HepG2 (cell line): ENCODE data around the gene TFDP2. TPM values are rescaled to one million over a fixed set of nuclear protein-coding genes. Genes with fewer than 3 reads are reported as not detected.

ENCODE experiments used
- ATAC-seq: fragments of 200-7000 bp; cut with Tn5 transposase; 3 replicates; pipeline ENCODE4 v1.9.1; 2020; ENCODE audit warnings: mild to moderate bottlenecking, moderate library complexity
- BruUV-seq: library from RNA; stranded (reverse); fragments of 400-500 nt; replicated peaks from 2 replicates; lab custom pipeline; 2021; lab: Mats Ljungman, UMichigan
- CTCF ChIA-PET: fragments of 300-600 bp; formaldehyde crosslinking; extraction: SDS; loops from one replicate; lab custom pipeline; 2021; ENCODE audit warnings: low total read pairs, inconsistent platforms, low intra/inter-chr PET ratio; lab: Yijun Ruan, JAX
- POLR2A ChIA-PET: fragments of 350-600 bp; sonication (Branson Sonifier 250); formaldehyde crosslinking; loops from one replicate; lab custom pipeline; 2020; ENCODE audit warnings: antibody characterized with exemption, inconsistent platforms; lab: Yijun Ruan, JAX
- DNase-seq: peaks from one replicate; pipeline ENCODE4 v3.0.0-alpha.2; 2015; ENCODE audit warnings: low spot score
- FAIRE-seq: peaks from 3 replicates; lab custom pipeline; 2011; peaks lifted over from hg19 to GRCh38; lab: Jason Lieb, UNC
- H2AFZ ChIP-seq: one replicate; pipeline ENCODE4 v1.6.1; 2011; ENCODE audit warnings: low read length, inconsistent platforms
- H3K27ac ChIP-seq: fragments of 300-600 bp; 3 replicates; pipeline ENCODE4 v1.8.0; 2011; ENCODE audit warnings: mixed run types, mild to moderate bottlenecking, mixed read lengths, low read length, inconsistent platforms; ENCODE audit not compliant: insufficient read depth; ENCODE audit errors: extremely low read length
- H3K27me3 ChIP-seq, 2 experiments: fragments of 200-600 bp in 1 of 2; 2 replicates in 1 of 2; 3 replicates in 1 of 2; pipeline versions ENCODE4 v1.6.0 to v1.8.0; 2011; ENCODE audit warnings: low read length in 2 of 2, mild to moderate bottlenecking in 2 of 2, moderate library complexity in 2 of 2, inconsistent platforms in 1 of 2; ENCODE audit not compliant: insufficient read depth in 2 of 2, control insufficient read depth in 1 of 2
- H3K36me3 ChIP-seq, 2 experiments: fragments of 200-600 bp in 1 of 2; replicated peaks in 1 of 2; 2 replicates in 1 of 2; 3 replicates in 1 of 2; pipeline versions ENCODE4 v1.5.1 to v1.8.0; 2011; ENCODE audit warnings: low read length in 2 of 2, inconsistent platforms in 1 of 2; ENCODE audit not compliant: insufficient read depth in 2 of 2, control insufficient read depth in 1 of 2
- H3K4me1 ChIP-seq: 2 replicates; pipeline ENCODE4 v1.5.1; 2012; ENCODE audit warnings: low read length, inconsistent platforms; ENCODE audit not compliant: insufficient read depth
- H3K4me2 ChIP-seq: 2 replicates; pipeline ENCODE4 v1.6.0; 2011; ENCODE audit warnings: low read depth, low read length, inconsistent platforms
- H3K4me3 ChIP-seq, 3 experiments: fragments of 200-600 bp in 1 of 3; sonication (generic), shearing (Covaris generic) in 1 of 3; replicated peaks in 1 of 3; 2 replicates each; pipeline ENCODE4 v1.5.1; 2011 to 2016; ENCODE audit warnings: low read length in 3 of 3, inconsistent platforms in 2 of 3, low read depth in 2 of 3, mild to moderate bottlenecking in 2 of 3, control low read depth in 1 of 3, mixed read lengths in 1 of 3; ENCODE audit not compliant: insufficient read depth in 1 of 3
- H3K79me2 ChIP-seq: one replicate; pipeline ENCODE4 v1.6.1; 2011; ENCODE audit warnings: low read length, inconsistent platforms; ENCODE audit not compliant: insufficient read depth
- H3K9ac ChIP-seq: 2 replicates; pipeline ENCODE4 v1.6.0; 2011; ENCODE audit warnings: mild to moderate bottlenecking, low read depth, low read length, inconsistent platforms; ENCODE audit not compliant: insufficient read depth
- H3K9me3 ChIP-seq: 2 replicates; pipeline ENCODE4 v1.5.1; 2012; ENCODE audit warnings: mild to moderate bottlenecking, low read length
- H4K20me1 ChIP-seq: 2 replicates; pipeline ENCODE4 v1.6.0; 2011; ENCODE audit warnings: inconsistent platforms, mild to moderate bottlenecking, low read length, moderate library complexity; ENCODE audit not compliant: insufficient read depth
- FOXC1 ChIP-seq: sonication (generic); formaldehyde crosslinking; IDR thresholded peaks from 2 replicates; pipeline ENCODE4 v1.8.0; 2022; ENCODE audit warnings: mild to moderate bottlenecking, missing genetic modification reagents, borderline replicate concordance
- MIER3 ChIP-seq: IDR thresholded peaks from 2 replicates; pipeline ENCODE4 v1.6.1; 2016; ENCODE audit warnings: missing compliant biosample characterization, borderline replicate concordance
- PHF20 ChIP-seq: sonication (generic); formaldehyde crosslinking; IDR thresholded peaks from 2 replicates; pipeline ENCODE4 v1.5.0; 2020; ENCODE audit warnings: mild to moderate bottlenecking, missing genetic modification reagents
- RFX3 ChIP-seq: IDR thresholded peaks from 2 replicates; pipeline ENCODE4 v1.6.1; 2016; ENCODE audit warnings: missing biosample characterization, missing genetic modification reagents
- SOX6 ChIP-seq, 2 experiments: fragments of 450-650 bp in 1 of 2; sonication (generic) in 1 of 2; formaldehyde crosslinking in 1 of 2; IDR thresholded peaks; 2 replicates each; pipeline versions ENCODE4 v1.4.0 to v1.6.1; 2017 to 2020; ENCODE audit warnings: antibody characterized with exemption in 1 of 2, mild to moderate bottlenecking in 1 of 2, missing genetic modification reagents in 1 of 2
- SP5 ChIP-seq: IDR thresholded peaks from 2 replicates; pipeline ENCODE4 v1.6.1; 2016; ENCODE audit warnings: low read depth, borderline replicate concordance
- SSRP1 ChIP-seq: IDR thresholded peaks from 2 replicates; pipeline ENCODE4 v1.6.1; 2016; ENCODE audit warnings: control low read depth
- YY1 ChIP-seq: IDR thresholded peaks from 2 replicates; pipeline ENCODE4 v1.6.1; 2011; ENCODE audit warnings: low read length, low read depth, moderate library complexity, mild to moderate bottlenecking; ENCODE audit not compliant: insufficient read depth, insufficient replicate concordance
- ZMYM2 ChIP-seq: sonication (generic); formaldehyde crosslinking; IDR thresholded peaks from 2 replicates; pipeline ENCODE4 v1.8.0; 2022; ENCODE audit warnings: mild to moderate bottlenecking, missing genetic modification reagents
- ZNF234 ChIP-seq: sonication (generic); formaldehyde crosslinking; conservative IDR thresholded peaks from 2 replicates; pipeline ENCODE4 v1.5.1; 2020; ENCODE audit warnings: mild to moderate bottlenecking, missing genetic modification reagents
- ZNF558 ChIP-seq: sonication (generic); formaldehyde crosslinking; IDR thresholded peaks from 2 replicates; pipeline ENCODE4 v1.9.0; 2022; ENCODE audit warnings: mild to moderate bottlenecking, missing genetic modification reagents, borderline replicate concordance
- ZNF720 ChIP-seq: sonication (generic); formaldehyde crosslinking; IDR thresholded peaks from 2 replicates; pipeline ENCODE4 v1.4.0; 2020; ENCODE audit warnings: missing genetic modification reagents
- ZNF737 ChIP-seq: sonication (generic); formaldehyde crosslinking; IDR thresholded peaks from 2 replicates; pipeline ENCODE4 v1.5.0; 2020; ENCODE audit warnings: missing genetic modification reagents, mild to moderate bottlenecking, borderline replicate concordance
- ZNF776 ChIP-seq: sonication (generic); formaldehyde crosslinking; IDR thresholded peaks from 2 replicates; pipeline ENCODE4 v1.4.0; 2020; ENCODE audit warnings: mild to moderate bottlenecking, missing genetic modification reagents
- WGBS: methylation state at CpG from one replicate; pipeline ENCODE4 v1.1.6; 2017; ENCODE audit warnings: low lambda C conversion rate; 5-methylcytosine and 5-hydroxymethylcytosine counted together
- in situ Hi-C: cut with HindIII; loops from 2 replicates; pipeline ENCODE4 v1.10.0; 2017; ENCODE audit warnings: low pct_unique_long_range_greater_than_20kb; ENCODE audit not compliant: extremely low pct_ligation_motif_present
- intact Hi-C: fragments of 100-400 bp; cut with micrococcal nuclease; formaldehyde crosslinking; loops from one replicate; pipeline ENCODE4 v1.10.0; 2022; ENCODE audit not compliant: unreplicated experiment
- polyA plus RNA-seq, 8 experiments: library from polyadenylated mRNA; depleted of rRNA in 3 of 8; stranded (reverse) in 7 of 8; unstranded in 1 of 8; fragments of >200 nt; fragmentation: Illumina TruSeq in 4 of 8; extraction: Trizol in 4 of 8; gene quantifications; 2 replicates each; pipeline versions ENCODE4 v1.2.1 to v1.2.3, GENCODE V29; 2011 to 2016; ENCODE audit warnings: low read depth in 4 of 8, missing spikeins in 1 of 8, mixed read lengths in 1 of 8; ENCODE audit not compliant: insufficient read depth in 1 of 8
- total RNA-seq, 5 experiments: library from RNA; depleted of rRNA; stranded (reverse); fragments of >200 nt; fragmentation: Illumina TruSeq; extraction: Trizol; gene quantifications; 2 replicates each; pipeline ENCODE4 v1.2.3, GENCODE V29; 2016; ENCODE audit warnings: low read depth in 1 of 5
- TF ChIP-seq, protein P1 (sequence below): sonication (generic); formaldehyde crosslinking; IDR thresholded peaks from 2 replicates; pipeline ENCODE4 v1.5.0; 2020; ENCODE audit warnings: mild to moderate bottlenecking, missing genetic modification reagents
- TF ChIP-seq, protein P2 (sequence below): sonication (generic); formaldehyde crosslinking; conservative IDR thresholded peaks from 2 replicates; pipeline ENCODE4 v1.8.1; 2023; ENCODE audit warnings: missing genetic modification reagents

TFDP2 gene
- total and polyA plus RNA-seq, 2 of the 13 experiments (the other 11 are each of a cell fraction or from before 2014, with no cell fraction given) = 17.9 to 37.4 TPM

DNA sequence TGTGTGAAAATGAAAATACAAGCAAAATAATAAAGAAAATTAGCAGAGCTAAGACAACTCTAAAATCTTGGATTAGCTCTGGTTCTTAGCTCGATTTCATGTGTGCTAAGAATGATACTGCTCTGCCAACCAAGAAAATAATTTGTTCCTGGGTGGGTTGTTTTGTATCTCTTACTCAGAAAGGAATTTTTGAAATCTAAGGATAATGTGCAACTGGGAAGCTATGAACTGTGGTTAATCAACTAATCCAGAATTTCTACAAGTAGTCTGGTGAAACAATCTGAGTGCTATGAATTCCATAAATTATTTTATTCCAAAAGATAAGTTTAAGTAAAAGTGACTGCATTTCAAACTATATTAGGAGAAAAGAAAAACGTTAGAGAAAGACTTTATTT lies 92.0 kb downstream of the TFDP2 start (continued):
- TF ChIP-seq SP5 (CRISPR knock-in tag) = no peak

DNA sequence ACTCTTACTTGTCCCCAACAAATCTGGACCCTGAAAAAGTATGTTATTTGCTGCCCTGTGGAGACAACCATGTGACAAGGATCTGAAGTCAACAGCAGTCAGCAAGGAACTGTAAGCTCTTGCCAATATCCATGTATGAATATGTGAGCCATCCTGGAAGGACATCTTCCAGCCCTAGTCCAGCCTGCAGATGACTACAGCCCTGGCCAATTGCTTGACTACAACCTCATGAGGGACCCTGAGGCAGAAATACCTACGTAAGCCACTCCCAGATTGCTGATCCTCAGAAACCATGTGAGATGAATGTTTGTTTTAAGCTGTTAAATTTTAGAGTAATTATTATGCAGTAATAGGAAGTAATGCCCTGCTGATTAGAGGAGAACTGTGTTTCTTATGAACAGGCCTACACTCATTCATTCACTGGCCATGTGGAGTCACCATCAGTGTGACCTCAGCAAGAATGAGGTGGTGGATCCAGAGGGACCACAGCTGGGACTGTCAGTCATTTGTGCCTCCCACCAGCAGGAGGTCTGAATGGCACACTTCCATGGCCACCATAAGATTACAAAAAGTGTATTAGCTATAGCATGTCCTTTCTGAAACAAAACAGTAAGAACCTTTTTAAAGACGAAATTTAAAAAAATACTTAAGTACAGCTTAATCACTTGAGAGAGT lies 92.6 kb downstream of the TFDP2 start:
- Histone ChIP-seq H3K27me3 (no peaks in the 10 kb centered on the region), H3K27ac (no peak overlapping the region), H4K20me1 (no peaks in the 10 kb centered on the region), H3K4me2 (no peak overlapping the region), H3K9me3 (no peaks in the 10 kb centered on the region), H3K4me1 (no peaks in the 10 kb centered on the region), H3K36me3 (no peaks in the 10 kb centered on the region), H2AFZ (no peak overlapping the region), H3K79me2 (no peaks in the 10 kb centered on the region), H3K4me3 (no peak overlapping the region), H3K9ac (no peak overlapping the region)
- no peak for DNase-seq
- intact Hi-C loops (no loop called here), in situ Hi-C loops (no loop called here)
- FAIRE-seq = no peak
- TF ChIP-seq ZNF720 (CRISPR knock-in tag) = no peak
- TF ChIP-seq, protein P1, sequence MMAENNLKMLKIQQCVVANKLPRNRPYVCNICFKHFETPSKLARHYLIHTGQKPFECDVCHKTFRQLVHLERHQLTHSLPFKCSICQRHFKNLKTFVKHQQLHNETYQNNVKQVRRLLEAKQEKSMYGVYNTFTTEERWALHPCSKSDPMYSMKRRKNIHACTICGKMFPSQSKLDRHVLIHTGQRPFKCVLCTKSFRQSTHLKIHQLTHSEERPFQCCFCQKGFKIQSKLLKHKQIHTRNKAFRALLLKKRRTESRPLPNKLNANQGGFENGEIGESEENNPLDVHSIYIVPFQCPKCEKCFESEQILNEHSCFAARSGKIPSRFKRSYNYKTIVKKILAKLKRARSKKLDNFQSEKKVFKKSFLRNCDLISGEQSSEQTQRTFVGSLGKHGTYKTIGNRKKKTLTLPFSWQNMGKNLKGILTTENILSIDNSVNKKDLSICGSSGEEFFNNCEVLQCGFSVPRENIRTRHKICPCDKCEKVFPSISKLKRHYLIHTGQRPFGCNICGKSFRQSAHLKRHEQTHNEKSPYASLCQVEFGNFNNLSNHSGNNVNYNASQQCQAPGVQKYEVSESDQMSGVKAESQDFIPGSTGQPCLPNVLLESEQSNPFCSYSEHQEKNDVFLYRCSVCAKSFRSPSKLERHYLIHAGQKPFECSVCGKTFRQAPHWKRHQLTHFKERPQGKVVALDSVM = no peak
- no peak for TF ChIP-seq ZNF558
- no peak for TF ChIP-seq SOX6 (IDR thresholded peaks at IDR 0.05)
- TF ChIP-seq SOX6 (CRISPR knock-in tag; IDR thresholded peaks at IDR 0.05) = no peak
- TF ChIP-seq YY1 = no peak
- no peak for TF ChIP-seq ZMYM2
- no peak for TF ChIP-seq ZNF737 (CRISPR knock-in tag)
- no peak for TF ChIP-seq ZNF776 (CRISPR knock-in tag)
- TF ChIP-seq FOXC1 (CRISPR knock-in tag) = no peak
- no peak for TF ChIP-seq RFX3 (CRISPR knock-in tag)
- no peak for TF ChIP-seq PHF20
- TF ChIP-seq MIER3 (CRISPR knock-in tag) = no peak
- TF ChIP-seq, protein P2, sequence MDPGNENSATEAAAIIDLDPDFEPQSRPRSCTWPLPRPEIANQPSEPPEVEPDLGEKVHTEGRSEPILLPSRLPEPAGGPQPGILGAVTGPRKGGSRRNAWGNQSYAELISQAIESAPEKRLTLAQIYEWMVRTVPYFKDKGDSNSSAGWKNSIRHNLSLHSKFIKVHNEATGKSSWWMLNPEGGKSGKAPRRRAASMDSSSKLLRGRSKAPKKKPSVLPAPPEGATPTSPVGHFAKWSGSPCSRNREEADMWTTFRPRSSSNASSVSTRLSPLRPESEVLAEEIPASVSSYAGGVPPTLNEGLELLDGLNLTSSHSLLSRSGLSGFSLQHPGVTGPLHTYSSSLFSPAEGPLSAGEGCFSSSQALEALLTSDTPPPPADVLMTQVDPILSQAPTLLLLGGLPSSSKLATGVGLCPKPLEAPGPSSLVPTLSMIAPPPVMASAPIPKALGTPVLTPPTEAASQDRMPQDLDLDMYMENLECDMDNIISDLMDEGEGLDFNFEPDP (CRISPR knock-in tag) = no peak
- no peak for TF ChIP-seq ZNF234 (CRISPR knock-in tag)
- TF ChIP-seq SSRP1 (CRISPR knock-in tag) = no peak
- CTCF ChIA-PET = no interaction called here
- no TSS peak for BruUV-seq
- peak; percentile 49; the same call in 2 of the 3 replicates for ATAC-seq
- WGBS = 100% methylated on average over 2 of the region's 2 CpGs
- POLR2A ChIA-PET = no interaction called here
